RPMI7951 (cell line): ENCODE data around the gene CFAP20. TPM values are rescaled to one million over a fixed set of nuclear protein-coding genes. Genes with fewer than 3 reads are reported as not detected.

Experiments
- DNase-seq: peaks from one replicate; pipeline ENCODE4 v3.0.0-alpha.2; 2012; ENCODE audit warnings: low read depth
- total RNA-seq: library from RNA; depleted of rRNA; stranded (reverse); fragments of >200 nt; shearing (Covaris generic); gene quantifications from 2 replicates; pipeline ENCODE4 v1.2.3, GENCODE V29; 2014

Gene CFAP20
- total RNA-seq, 1 experiment from 2014 or later = 110 TPM

DNA sequence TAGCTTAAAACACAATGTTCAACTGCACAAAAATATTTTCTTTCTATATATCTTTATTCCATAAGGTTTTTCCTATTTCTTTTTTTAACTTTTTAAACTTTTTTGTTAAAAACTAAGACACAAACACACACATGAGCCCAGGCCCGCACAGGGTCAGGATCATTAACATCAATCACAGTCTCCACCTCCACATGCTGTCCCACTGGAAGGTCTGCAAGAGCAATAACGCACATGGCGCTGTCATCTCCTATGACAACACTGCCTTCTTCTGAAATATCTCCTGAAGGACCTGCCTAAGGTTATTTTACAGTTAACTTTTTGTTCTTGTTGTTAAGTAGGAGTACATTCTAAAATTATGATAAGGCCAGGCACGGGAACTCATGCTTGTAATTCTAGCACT lies 4.1 kb downstream of the CFAP20 start:
- no peak for DNase-seq

DNA sequence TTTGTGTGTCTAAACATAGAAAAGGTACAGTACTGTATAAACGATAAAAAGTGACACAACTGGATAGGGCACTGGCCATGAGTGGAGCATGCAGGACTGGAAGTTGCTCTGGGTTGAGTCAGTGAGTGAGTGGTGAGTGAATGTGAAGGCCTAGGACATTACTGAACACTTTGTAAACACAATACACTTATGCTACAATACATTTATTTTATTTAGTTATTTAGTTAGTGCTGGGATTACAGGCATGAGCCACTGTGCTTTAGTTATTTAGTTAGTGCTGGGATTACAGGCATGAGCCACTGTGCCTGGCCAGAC lies 4.6 kb downstream of the CFAP20 start:
- no peak for DNase-seq

GRCh38 chr16:58123896-58124600 lies 5.1 kb downstream of the CFAP20 start:
- DNase-seq = no peak

- DNase-seq = no peak
Observed at GRCh38 chr16:58121132-58121531, 8.0 kb downstream of the CFAP20 start.

- DNase-seq = no peak
Observed at GRCh38 chr16:58120234-58120633, 8.9 kb downstream of the CFAP20 start.

GRCh38 chr16:58119509-58119845 lies 9.7 kb downstream of the CFAP20 start:
- DNase-seq = no peak

DNA sequence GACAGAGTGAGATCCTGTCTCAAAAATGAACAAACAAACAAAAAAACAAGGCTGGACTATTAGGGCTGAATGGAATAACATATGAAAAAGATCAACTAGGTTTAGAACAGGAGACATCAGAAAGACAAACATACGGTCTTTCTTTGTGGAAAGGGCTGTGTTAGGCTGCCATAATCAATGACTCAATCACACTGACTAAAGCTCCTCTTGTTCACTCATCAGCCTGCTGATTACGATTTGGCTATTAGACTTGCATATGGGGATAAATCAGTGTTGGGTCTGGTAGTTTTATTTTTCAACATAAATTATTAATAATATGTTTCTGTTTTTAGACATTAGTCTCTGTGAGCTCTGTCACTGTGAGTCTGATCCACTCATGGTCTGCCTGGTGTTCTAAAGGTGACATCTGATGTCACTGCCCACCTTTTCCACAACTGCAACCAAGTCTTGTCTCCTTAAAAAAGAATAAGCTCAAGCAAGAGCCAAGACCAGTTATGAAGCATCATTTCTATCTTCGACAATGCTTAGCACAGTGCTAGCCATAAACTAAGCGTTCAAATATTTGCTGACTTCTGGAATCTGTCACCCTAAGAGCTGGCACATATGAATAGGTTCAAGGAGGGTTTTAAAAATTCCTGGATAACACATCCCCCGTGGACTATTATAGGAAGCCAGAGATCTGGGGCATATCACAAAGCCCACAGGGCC lies 10.2 kb downstream of the CFAP20 start:
- DNase-seq = no peak

DNA sequence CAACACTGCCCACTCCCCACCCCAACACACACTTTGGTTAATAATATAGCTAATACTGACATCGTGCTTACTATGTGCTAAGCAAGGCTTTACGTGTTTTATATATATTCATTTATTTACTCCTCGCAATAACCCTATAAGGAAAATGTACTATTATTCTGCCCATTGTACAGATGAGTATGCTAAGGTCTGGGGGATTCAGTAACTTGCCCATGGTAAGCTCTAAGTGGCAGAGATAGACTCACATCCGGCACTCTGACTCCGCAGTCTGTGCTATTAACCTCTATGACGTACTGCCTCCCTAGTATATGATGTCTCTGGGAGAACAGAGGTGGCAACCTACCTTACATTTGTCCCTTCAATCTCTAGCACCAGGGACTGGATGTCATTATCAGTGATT lies 12.7 kb downstream of the CFAP20 start:
- DNase-seq = no peak

- no peak for DNase-seq
Observed at GRCh38 chr16:58116081-58116480, 13.1 kb downstream of the CFAP20 start.

DNA sequence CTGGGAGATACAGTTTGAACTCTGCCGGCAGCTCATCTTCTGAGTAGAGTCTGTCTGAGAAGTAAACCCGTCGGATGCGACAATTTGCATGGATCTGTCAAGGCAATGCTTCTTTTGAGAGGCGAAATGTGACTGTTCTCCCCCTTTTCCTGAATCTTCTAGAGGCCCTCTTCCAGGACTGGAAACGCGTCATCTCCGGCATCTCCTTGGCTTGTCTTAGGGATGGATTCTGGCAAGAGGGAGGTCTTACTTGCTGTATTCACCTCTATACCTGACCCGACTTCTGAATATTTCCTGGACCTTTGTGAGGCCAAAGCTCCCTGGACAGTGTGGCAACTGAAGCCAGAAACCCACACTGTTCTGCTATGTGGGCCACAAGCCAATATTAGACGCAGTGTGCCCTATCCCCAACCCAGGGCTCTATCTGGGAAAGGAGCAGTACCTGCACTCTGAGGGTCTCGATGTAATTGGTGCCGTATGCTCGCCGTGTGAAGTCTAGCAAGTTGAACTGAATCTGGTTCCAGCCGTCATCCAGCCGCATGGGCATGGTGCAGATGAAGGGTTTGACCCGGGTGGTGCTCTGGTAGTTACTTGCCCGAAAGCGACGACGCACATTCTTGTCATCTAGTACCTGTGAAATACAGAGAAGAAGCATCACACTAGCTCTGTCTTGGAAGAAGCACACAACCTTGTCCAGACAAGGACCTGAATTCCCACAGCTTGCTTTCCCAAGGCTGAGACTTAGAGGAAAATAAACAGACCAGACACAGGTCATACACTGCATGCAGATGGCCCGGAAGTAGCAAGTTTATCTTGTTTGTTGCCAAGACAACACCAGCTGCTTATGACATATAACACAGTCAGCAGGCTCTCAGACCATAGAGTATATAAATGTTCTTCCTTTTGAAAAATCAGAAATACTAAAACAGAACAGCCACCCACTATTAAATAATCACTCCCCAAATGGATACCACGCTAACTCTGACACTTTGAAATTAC lies 14.1 kb downstream of the CFAP20 start:
- no peak for DNase-seq

DNA sequence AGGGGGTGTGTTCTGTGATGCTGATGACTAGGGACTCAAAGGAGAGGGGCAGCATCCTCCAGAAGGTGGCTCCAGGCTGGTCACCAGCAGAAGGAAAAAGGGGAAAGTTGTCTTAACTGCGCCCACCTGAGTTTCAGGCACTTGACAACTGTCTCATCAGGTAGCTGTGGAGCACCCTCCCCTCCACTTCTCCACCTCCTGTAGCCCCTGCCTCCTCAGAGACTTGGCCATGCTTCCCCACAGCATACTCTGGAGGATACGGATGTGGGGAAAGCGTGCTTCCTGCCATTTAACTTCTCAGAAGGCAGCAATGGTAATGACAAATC lies 17.9 kb downstream of the CFAP20 start:
- DNase-seq = no peak

DNA sequence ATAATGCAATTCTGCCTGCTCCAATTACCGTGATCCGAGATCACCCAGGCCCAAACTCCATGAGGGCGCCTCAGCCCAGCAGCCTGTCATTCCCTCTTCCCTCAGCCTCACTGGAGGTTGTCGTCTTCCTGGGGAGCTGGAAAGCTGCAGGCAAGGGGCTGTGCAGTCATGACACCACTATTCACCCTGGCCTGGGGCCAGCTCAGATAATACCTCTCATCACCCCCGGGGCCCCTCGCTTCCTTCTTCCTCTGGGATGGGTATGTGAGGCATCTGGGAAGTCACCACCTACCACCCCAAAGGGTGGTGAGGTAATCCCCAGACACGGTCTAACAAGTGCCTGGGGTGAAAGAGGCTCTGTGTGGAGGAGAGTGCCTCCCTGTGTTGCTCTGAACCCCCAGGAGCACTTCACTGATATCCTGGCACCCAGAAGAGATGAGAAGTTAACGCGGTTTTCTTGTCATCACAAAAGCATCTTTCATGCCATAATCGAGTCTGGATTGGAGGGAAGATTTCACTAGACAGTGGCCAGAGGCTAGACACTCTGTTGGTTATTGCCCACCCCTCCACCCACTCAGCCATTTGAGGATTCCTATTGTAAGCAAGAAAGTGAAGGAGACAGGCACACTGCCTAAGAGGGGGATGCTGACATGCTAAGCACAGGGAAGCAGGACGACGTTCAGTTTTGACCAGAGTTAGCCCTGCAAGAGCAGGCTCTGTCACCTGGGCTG lies 18.4 kb downstream of the CFAP20 start:
- DNase-seq = peak; percentile 88

DNA sequence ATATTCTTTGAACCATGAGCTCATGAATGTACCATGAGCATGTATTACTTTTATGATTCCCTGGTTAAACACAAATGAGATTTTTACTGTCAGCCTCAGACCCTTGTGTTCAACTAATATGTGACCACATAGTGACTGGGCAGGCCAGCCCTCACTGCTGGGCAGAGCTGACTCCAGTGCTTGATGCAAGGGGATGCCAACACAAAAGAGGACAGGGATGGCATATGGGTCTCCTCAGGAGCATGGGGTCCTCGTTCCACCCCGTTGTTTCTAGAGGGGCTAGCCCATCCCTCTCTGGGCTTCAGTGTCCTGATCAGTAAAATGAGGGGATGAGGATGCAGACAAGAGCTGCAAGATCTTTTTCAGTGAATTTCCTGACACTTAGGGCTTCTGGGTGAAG lies 19.3 kb downstream of the CFAP20 start:
- DNase-seq = no peak

DNA sequence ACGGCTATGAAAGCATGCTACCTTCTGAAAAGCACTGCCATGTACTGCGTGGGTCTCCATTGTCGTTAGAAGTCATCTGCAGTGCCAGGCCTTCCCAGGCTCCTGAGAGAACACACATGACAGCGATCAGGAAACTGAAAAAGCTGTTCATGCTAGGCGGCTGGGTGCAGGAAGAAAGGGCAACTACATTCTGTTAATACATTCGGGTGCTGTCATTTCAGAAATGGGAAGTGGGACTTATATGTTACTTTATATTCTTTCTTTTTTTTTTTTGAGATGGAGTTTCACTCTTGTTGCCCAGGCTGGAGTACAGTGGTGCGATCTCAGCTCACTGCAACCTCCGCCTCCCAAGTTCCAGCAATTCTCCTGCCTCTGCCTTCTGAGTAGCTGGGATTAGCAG lies 19.9 kb downstream of the CFAP20 start:
- DNase-seq = no peak

GRCh38 chr16:58107709-58108108 lies 21.5 kb downstream of the CFAP20 start:
- DNase-seq = no peak

GRCh38 chr16:58107228-58107627 lies 22.0 kb downstream of the CFAP20 start:
- DNase-seq = no peak

DNA sequence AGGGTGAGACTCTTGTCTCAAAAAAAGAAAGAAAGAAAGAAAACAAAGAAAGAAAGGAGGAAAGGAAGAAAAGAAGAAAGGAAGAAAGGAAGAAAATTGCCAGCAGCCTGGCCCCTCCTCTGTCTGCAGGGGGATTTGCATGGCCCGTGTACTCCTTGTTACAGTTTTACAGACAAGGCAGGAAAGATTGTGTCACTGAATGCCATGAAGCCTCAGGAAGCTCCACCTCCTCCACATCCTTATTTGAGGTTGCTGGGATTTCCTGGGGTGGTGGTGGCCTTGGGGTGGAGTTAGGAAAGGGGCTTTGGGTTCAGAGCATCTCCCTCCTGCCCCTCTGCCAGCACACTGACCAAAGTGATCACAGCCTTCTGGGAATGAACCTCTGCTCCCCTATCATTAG lies 23.6 kb downstream of the CFAP20 start:
- no peak for DNase-seq

DNA sequence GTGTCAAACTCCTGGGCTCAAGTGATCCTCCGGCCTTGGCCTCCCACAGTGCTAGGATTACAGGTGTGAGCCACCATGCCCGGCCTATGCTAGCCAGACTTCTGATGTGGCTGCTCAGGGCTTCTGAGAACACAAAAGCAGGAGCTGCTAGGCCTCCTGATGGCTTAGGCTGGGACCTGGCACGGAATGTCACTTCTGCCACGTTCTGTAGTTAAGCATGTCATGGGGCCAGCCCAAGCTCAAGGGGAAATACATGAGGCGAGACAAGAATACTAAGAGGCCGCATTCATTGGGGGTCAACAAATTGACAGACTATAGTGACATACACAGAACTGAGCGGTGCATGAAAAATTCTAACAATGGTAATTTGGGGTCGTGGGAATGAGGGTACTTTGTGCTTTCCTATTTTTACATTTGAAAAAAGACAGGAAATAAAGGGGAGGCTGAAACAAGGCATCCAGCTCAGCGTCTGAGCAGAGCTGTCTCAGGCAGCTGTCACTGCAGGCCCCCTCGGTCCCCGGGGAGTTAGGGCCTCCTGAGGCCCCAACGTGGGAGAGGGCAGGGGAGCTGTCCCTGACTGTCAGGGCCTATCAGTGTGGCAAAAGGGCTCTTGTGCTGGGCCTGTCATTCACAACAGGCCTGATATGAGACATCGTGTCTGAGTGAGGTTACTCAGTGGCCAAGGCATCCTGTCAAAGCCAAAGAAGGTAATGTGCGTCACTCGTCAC lies 26.4 kb downstream of the CFAP20 start:
- no peak for DNase-seq

- no peak for DNase-seq
Observed at GRCh38 chr16:58099956-58100300, 29.3 kb downstream of the CFAP20 start.

DNA sequence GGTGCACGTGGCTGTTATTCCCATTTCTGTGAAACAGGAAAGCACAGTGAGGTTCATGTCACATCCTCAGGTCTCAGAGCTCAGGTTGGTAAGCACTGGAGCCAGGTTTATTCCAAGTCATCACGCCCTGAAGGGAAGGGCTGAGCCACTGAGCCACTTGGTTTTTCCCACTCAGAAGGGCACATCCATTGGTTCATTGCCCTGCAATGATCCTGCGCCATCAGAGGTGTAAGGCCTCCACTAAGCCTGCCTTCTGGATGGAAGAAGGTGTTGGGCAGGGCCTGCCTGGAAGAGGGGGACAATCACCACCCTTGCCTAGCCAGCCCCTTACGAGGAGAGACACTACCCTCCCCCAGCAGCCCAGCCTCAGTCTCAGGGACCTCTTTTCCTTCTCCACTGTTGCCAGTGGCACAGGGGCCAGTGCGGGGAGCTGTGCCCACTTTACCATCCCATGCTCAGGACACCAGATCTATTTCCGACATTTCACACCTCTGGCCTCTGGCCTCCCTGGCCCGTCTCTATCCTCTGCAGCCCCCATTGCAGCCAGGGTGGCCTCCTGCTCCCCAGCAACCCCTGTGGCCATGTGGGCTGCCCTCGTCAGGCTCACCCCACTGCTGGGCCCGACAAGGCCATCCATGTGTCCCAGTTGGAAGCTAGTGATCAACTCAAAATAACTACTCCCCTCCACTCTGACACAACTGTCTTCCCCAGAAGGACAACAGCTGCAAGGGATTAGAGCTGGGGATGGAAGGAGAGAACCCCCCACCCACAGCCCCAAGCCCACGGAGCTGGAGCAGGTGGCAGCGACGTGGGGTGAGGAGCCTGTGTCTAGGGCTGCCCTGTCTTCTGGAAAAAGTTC lies 29.9 kb downstream of the CFAP20 start:
- DNase-seq = no peak
